Keratinocyte (primary cell): ENCODE measurements around the gene RAET1G. TPM values are rescaled to one million over a fixed set of nuclear protein-coding genes. Genes with fewer than 3 reads are reported as not detected.

Experiments used
- DNase-seq: peaks from one replicate; pipeline ENCODE4 v3.0.0-alpha.2; 2011; ENCODE audit warnings: low read depth, missing footprints, low spot score
- FAIRE-seq: peaks from 2 replicates; lab custom pipeline; 2011; peaks lifted over from hg19 to GRCh38; lab: Jason Lieb, UNC
- H2AFZ ChIP-seq: 2 replicates; pipeline ENCODE4 v1.6.0; 2012; ENCODE audit warnings: low read length, control low read depth, inconsistent platforms; ENCODE audit not compliant: control insufficient read depth
- H3K27ac ChIP-seq: 2 replicates; pipeline ENCODE4 v1.5.1; 2011; ENCODE audit warnings: low read length; ENCODE audit not compliant: control insufficient read depth, insufficient read depth
- H3K27me3 ChIP-seq: 3 replicates; pipeline ENCODE4 v1.6.0; 2011; ENCODE audit warnings: low read length; ENCODE audit not compliant: control insufficient read depth, insufficient read depth; ENCODE audit errors: extremely low read depth
- H3K36me3 ChIP-seq, 2 experiments: 2 replicates in 1 of 2; 3 replicates in 1 of 2; pipeline ENCODE4 v1.5.1; 2011; ENCODE audit warnings: low read length in 2 of 2, mild to moderate bottlenecking in 1 of 2; ENCODE audit not compliant: control insufficient read depth in 2 of 2, insufficient read depth in 2 of 2; ENCODE audit errors: extremely low read depth in 1 of 2
- H3K4me1 ChIP-seq: 3 replicates; pipeline ENCODE4 v1.5.1; 2011; ENCODE audit warnings: low read length; ENCODE audit not compliant: control insufficient read depth, insufficient read depth; ENCODE audit errors: extremely low read depth
- H3K4me2 ChIP-seq: 3 replicates; pipeline ENCODE4 v1.6.0; 2011; ENCODE audit warnings: low read depth, low read length; ENCODE audit not compliant: control insufficient read depth, insufficient read depth; ENCODE audit errors: extremely low read depth
- H3K4me3 ChIP-seq, 3 experiments: fragments of 200-600 bp in 1 of 3; sonication (generic) in 1 of 3; 2 replicates in 2 of 3; 3 replicates in 1 of 3; pipeline ENCODE4 v1.5.1; 2011 to 2016; ENCODE audit warnings: low read length in 3 of 3, mild to moderate bottlenecking in 3 of 3, control low read depth in 2 of 3, inconsistent platforms in 1 of 3, low read depth in 1 of 3, mixed read lengths in 1 of 3, mixed run types in 1 of 3, moderate library complexity in 1 of 3; ENCODE audit not compliant: control insufficient read depth in 2 of 3, insufficient read depth in 2 of 3; ENCODE audit errors: extremely low read depth in 1 of 3
- H3K79me2 ChIP-seq: 2 replicates; pipeline ENCODE4 v1.6.0; 2012; ENCODE audit warnings: low read length; ENCODE audit not compliant: control insufficient read depth, insufficient read depth
- H3K9ac ChIP-seq: 3 replicates; pipeline ENCODE4 v1.6.0; 2011; ENCODE audit warnings: low read length; ENCODE audit not compliant: control insufficient read depth, insufficient read depth; ENCODE audit errors: extremely low read depth
- H3K9me1 ChIP-seq: 3 replicates; pipeline ENCODE4 v1.6.0; 2011; ENCODE audit warnings: low read length; ENCODE audit not compliant: control insufficient read depth, insufficient read depth; ENCODE audit errors: extremely low read depth
- H3K9me3 ChIP-seq: 2 replicates; pipeline ENCODE4 v1.5.1; 2012; ENCODE audit warnings: low read depth, low read length; ENCODE audit not compliant: control insufficient read depth
- H4K20me1 ChIP-seq: 3 replicates; pipeline ENCODE4 v1.6.0; 2011; ENCODE audit warnings: low read length; ENCODE audit not compliant: control insufficient read depth, insufficient read depth; ENCODE audit errors: extremely low read depth
- CTCF ChIP-seq, 3 experiments: IDR thresholded peaks in 1 of 3; conservative IDR thresholded peaks in 1 of 3; optimal IDR thresholded peaks in 1 of 3; 2 replicates in 2 of 3; 3 replicates in 1 of 3; pipeline versions ENCODE3 to v1.5.1; 2011; ENCODE audit warnings: low read length in 3 of 3, mild to moderate bottlenecking in 3 of 3, moderate library complexity in 2 of 3, control low read depth in 1 of 3, inconsistent platforms in 1 of 3; ENCODE audit not compliant: insufficient read depth in 2 of 3; ENCODE audit errors: extremely low read depth in 1 of 3
- EZH2 ChIP-seq: IDR thresholded peaks from one replicate; pipeline ENCODE4 v1.6.1; 2012; ENCODE audit warnings: inconsistent platforms, mild to moderate bottlenecking, low read length, moderate library complexity
- dilution Hi-C: fragments of 300-500 bp; cut with MboI; formaldehyde crosslinking; loops from one replicate; pipeline ENCODE4 v1.7.0; 2020; ENCODE audit warnings: low sequenced_read_pairs; ENCODE audit not compliant: extremely low pct_ligation_motif_present
- polyA plus RNA-seq, 5 experiments: library from polyadenylated mRNA; depleted of rRNA in 3 of 5; stranded (reverse) in 3 of 5; stranded (forward) in 1 of 5; unstranded in 1 of 5; fragments of >200 nt; gene quantifications; 1 replicate in 1 of 5; 2 replicates in 3 of 5; 3 replicates in 1 of 5; pipeline versions ENCODE4 v1.2.1 to v1.2.3, GENCODE V29; 2011 to 2012; ENCODE audit warnings: missing spikeins in 2 of 5, low read depth in 1 of 5, low replicate concordance in 1 of 5

Gene RAET1G
- polyA plus RNA-seq, 1 donor (not counting 4 experiments of a cell fraction or from before 2014, with no cell fraction given) = 16.4 TPM

GRCh38 chr6:149965194-149966020, 42.5 kb upstream of the RAET1G start:
- H3K27ac ChIP-seq = no peak overlapping the region
- no peaks in the 10 kb centered on the region for H3K36me3 ChIP-seq
- TF ChIP-seq CTCF (optimal IDR thresholded peaks at IDR 0.05 in 1 of 3, IDR thresholded peaks at IDR 0.05 in 1 of 3, conservative IDR thresholded peaks at IDR 0.05 in 1 of 3; ENCODE audit: extremely low read depth in 1 of 3, insufficient read depth in 2 of 3, low read length in 3 of 3) (no peak), EZH2 (peak; percentile 57)
- H4K20me1 ChIP-seq = no peaks in the 10 kb centered on the region
- H3K27me3 ChIP-seq = peaks cover 35% of the 10 kb centered on the region
- dilution Hi-C loops = no loop called here
- no peaks in the 10 kb centered on the region for H3K79me2 ChIP-seq
- FAIRE-seq (no peak), DNase-seq (no peak)
- no peaks in the 10 kb centered on the region for H3K9me1 ChIP-seq
- peak overlapping the region in 2 of 3 experiments; percentile 35 to 74 for H3K4me3 ChIP-seq
- H3K9ac ChIP-seq = peak overlapping the region; percentile 69
- H3K9me3 ChIP-seq = no peaks in the 10 kb centered on the region
- H3K4me2 ChIP-seq = peak overlapping the region; percentile 88
- H2AFZ ChIP-seq = no peak overlapping the region
- H3K4me1 ChIP-seq = peaks cover 10% of the 10 kb centered on the region

- H3K79me2 ChIP-seq = no peaks in the 10 kb centered on the region
- H3K4me2 ChIP-seq = peak overlapping the region; percentile 88
- no peaks in the 10 kb centered on the region for H4K20me1 ChIP-seq
- H3K9ac ChIP-seq = peak overlapping the region; percentile 69
- dilution Hi-C loops = no loop called here
- peak overlapping the region; percentile 84 for H2AFZ ChIP-seq
- FAIRE-seq (no peak), DNase-seq (no peak)
- H3K27ac ChIP-seq = no peak overlapping the region
- H3K9me3 ChIP-seq = no peaks in the 10 kb centered on the region
- peaks cover 33% of the 10 kb centered on the region for H3K27me3 ChIP-seq
- no peaks in the 10 kb centered on the region for H3K36me3 ChIP-seq
- TF ChIP-seq CTCF (optimal IDR thresholded peaks at IDR 0.05 in 1 of 3, IDR thresholded peaks at IDR 0.05 in 1 of 3, conservative IDR thresholded peaks at IDR 0.05 in 1 of 3; ENCODE audit: extremely low read depth in 1 of 3, insufficient read depth in 2 of 3, low read length in 3 of 3) = no peak
- peak; percentile 94 for TF ChIP-seq EZH2
- H3K9me1 ChIP-seq = no peaks in the 10 kb centered on the region
- H3K4me1 ChIP-seq = peaks cover 10% of the 10 kb centered on the region
- peak overlapping the region; percentile 35 to 74 (median 73) for H3K4me3 ChIP-seq
Measured at GRCh38 chr6:149964308-149965193, 41.6 kb upstream of the RAET1G start.
